Esophagus muscularis mucosa (tissue), 4 donors: ENCODE measurements around the gene STX1A. TPM values are rescaled to one million over a fixed set of nuclear protein-coding genes. Genes with fewer than 3 reads are reported as not detected.
"Not testable (repeated sequence)": the region's sequence is repeated elsewhere in the genome, so short reads cannot be mapped to it uniquely, and the experiment has no call there.

Experiments used
- DNase-seq: peaks from one replicate; pipeline ENCODE4 v3.0.0-alpha.2; 2017; ENCODE audit errors: extremely low spot score
- H3K27ac ChIP-seq, 4 donors: fragments of 200-600 bp; sonication (generic); replicated peaks in 1 of 4; 1 replicate in 3 of 4; 2 replicates in 1 of 4; pipeline ENCODE4 v1.5.1; 2016 to 2019; ENCODE audit warnings: mild to moderate bottlenecking in 1 of 4
- H3K27me3 ChIP-seq, 4 donors: fragments of 200-600 bp; sonication (generic); one replicate each; pipeline versions ENCODE4 v1.5.1 to v1.6.0; 2016 to 2019
- H3K36me3 ChIP-seq, 4 donors: fragments of 200-600 bp; sonication (generic); one replicate each; pipeline ENCODE4 v1.5.1; 2016 to 2019
- H3K4me1 ChIP-seq, 4 donors: fragments of 200-600 bp; sonication (generic); one replicate each; pipeline ENCODE4 v1.5.1; 2016 to 2019
- H3K4me3 ChIP-seq, 4 donors: fragments of 200-600 bp; sonication (generic); 1 replicate in 2 of 4; 2 replicates in 2 of 4; pipeline ENCODE4 v1.5.1; 2016 to 2019; ENCODE audit warnings: mild to moderate bottlenecking in 4 of 4, moderate library complexity in 1 of 4
- H3K9me3 ChIP-seq, 4 donors: fragments of 200-600 bp; sonication (generic); 1 replicate in 3 of 4; 2 replicates in 1 of 4; pipeline ENCODE4 v1.5.1; 2016 to 2019
- CTCF ChIP-seq, 3 experiments: fragments of 200-600 bp in 2 of 3; fragments of 450-650 bp in 1 of 3; sonication (generic) in 2 of 3; IDR thresholded peaks; one replicate each; pipeline ENCODE4 v1.5.1; 2017 to 2019; ENCODE audit warnings: antibody characterized with exemption in 3 of 3, mild to moderate bottlenecking in 2 of 3, moderate library complexity in 1 of 3
- EP300 ChIP-seq: sonication (generic); formaldehyde crosslinking; IDR thresholded peaks from one replicate; pipeline ENCODE4 v1.6.1; 2017; ENCODE audit warnings: antibody characterized with exemption
- POLR2A ChIP-seq: fragments of 450-650 bp; IDR thresholded peaks from one replicate; pipeline ENCODE4 v1.6.1; 2017; ENCODE audit warnings: antibody characterized with exemption, moderate library complexity, mild to moderate bottlenecking, low read depth
- POLR2AphosphoS5 ChIP-seq, 2 donors: sonication (generic); formaldehyde crosslinking; IDR thresholded peaks; one replicate each; pipeline ENCODE4 v1.6.1; 2017; ENCODE audit warnings: antibody characterized with exemption in 2 of 2
- WGBS: methylation state at CpG from one replicate; pipeline ENCODE4 v1.1.5; 2018; 5-methylcytosine and 5-hydroxymethylcytosine counted together
- intact Hi-C: fragments of 100-400 bp; cut with DNase I; formaldehyde crosslinking; loops from one replicate; pipeline ENCODE4 v1.15.1; 2023
- small RNA-seq, 3 donors: library from RNA; depleted of rRNA; stranded (forward); fragments of <200 nt; gene quantifications; one replicate each; pipeline ENCODE3, GENCODE V24; 2016
- total RNA-seq, 4 donors: library from RNA; depleted of rRNA; stranded (reverse); fragments of >200 nt; gene quantifications; one replicate each; pipeline versions ENCODE4 v1.1.0 to v1.2.1, GENCODE V29; 2016

The STX1A gene
- total RNA-seq, 4 donors from 2014 or later, result 7.1 to 16.0 (median 9.6) TPM

GRCh38 chr7:73659983-73660382 is 59.5 kb downstream of the STX1A start:
- TF ChIP-seq POLR2AphosphoS5 (IDR thresholded peaks at IDR 0.05) (no peak), POLR2A (no peak)
- Histone ChIP-seq H3K9me3 (peaks cover 0 to 8% (median 0%) of the 10 kb centered on the region in 4 donors), H3K4me3 (no peak overlapping the region), H3K4me1 (no peaks in the 10 kb centered on the region), H3K36me3 (no peaks in the 10 kb centered on the region), H3K27ac (no peak overlapping the region), H3K27me3 (peaks cover 0 to 11% (median 0%) of the 10 kb centered on the region in 4 donors)
- intact Hi-C loops, result loop anchor here (10.0 kb wide), 1 partner anchor 65 kb away; no protein-coding TSS in a partner anchor
- 68% methylated on average over 8 of the region's 8 CpGs for WGBS
- DNase-seq, result no peak

- H3K4me3 ChIP-seq, H3K36me3 ChIP-seq, DNase-seq, H3K27ac ChIP-seq, H3K9me3 ChIP-seq, intact Hi-C loops, H3K4me1 ChIP-seq: not testable (repeated sequence)
- peaks cover 0 to 21% (median 0%) of the 10 kb centered on the region in 4 donors for H3K27me3 ChIP-seq
- 85% methylated on average over 4 of the region's 4 CpGs for WGBS
Measured at GRCh38 chr7:73655309-73655708, 64.2 kb downstream of the STX1A start.

- Histone ChIP-seq H3K4me3 (no peak overlapping the region), H3K4me1 (peaks cover 5 to 8% (median 7%) of the 10 kb centered on the region in 4 donors), H3K36me3 (no peaks in the 10 kb centered on the region), H3K9me3 (no peaks in the 10 kb centered on the region), H3K27me3 (peaks cover 4 to 43% (median 7%) of the 10 kb centered on the region in 4 donors), H3K27ac (no peak overlapping the region)
- DNase-seq, result no peak
- WGBS, result 78% methylated on average over 11 of the region's 11 CpGs
- TF ChIP-seq POLR2AphosphoS5 (IDR thresholded peaks at IDR 0.05) (no peak), POLR2A (no peak), EP300 (no peak), CTCF (IDR thresholded peaks at IDR 0.05) (no peak)
- intact Hi-C loops, result no loop called here
Measured at GRCh38 chr7:73652541-73652949, 66.9 kb downstream of the STX1A start.

- Histone ChIP-seq H3K4me1 (peaks cover 5 to 12% (median 11%) of the 10 kb centered on the region in 4 donors), H3K9me3 (no peaks in the 10 kb centered on the region), H3K36me3 (no peaks in the 10 kb centered on the region), H3K27me3 (peaks cover 4 to 63% (median 16%) of the 10 kb centered on the region in 4 donors), H3K4me3 (no peak overlapping the region), H3K27ac (no peak overlapping the region)
- 54% methylated on average over 3 of the region's 5 CpGs for WGBS
- intact Hi-C loops, result no loop called here
- DNase-seq, result no peak
- TF ChIP-seq CTCF (IDR thresholded peaks at IDR 0.05), result no peak
Measured at GRCh38 chr7:73650524-73650923, 68.9 kb downstream of the STX1A start.

- peaks cover 4 to 73% (median 17%) of the 10 kb centered on the region in 4 donors for H3K27me3 ChIP-seq
- no peaks in the 10 kb centered on the region for H3K36me3 ChIP-seq
- DNase-seq, result no peak
- H3K9me3 ChIP-seq, result no peaks in the 10 kb centered on the region
- TF ChIP-seq POLR2A, result no peak
- H3K27ac ChIP-seq, result no peak overlapping the region
- peaks cover 5 to 12% (median 11%) of the 10 kb centered on the region in 4 donors for H3K4me1 ChIP-seq
- intact Hi-C loops, result no loop called here
- no peak overlapping the region for H3K4me3 ChIP-seq
- 57% methylated on average over 9 of the region's 9 CpGs for WGBS
Measured at GRCh38 chr7:73649576-73649975, 69.9 kb downstream of the STX1A start.

Small RNA genes within 50 kb of the gene (small RNA-seq; reads per million reads assigned to genes)
- 0 reads per million in 3 donors for gene MIR4284
- 0 reads per million in 3 donors for gene RN7SL265P

Other genes starting within 250 kb of the STX1A start
- 10 to 100 TPM; 55.3 to 72.2 (median 66.2) TPM for gene BAZ1B, start 197.4 kb downstream of the STX1A start, total RNA-seq
- gene BCL7B, start 162.0 kb downstream of the STX1A start, total RNA-seq, result 100 to 1,000 TPM; 107 to 131 (median 109) TPM
- 10 to 100 TPM; 19.1 to 52.5 (median 38.2) TPM for gene TBL2, start 141.1 kb downstream of the STX1A start, total RNA-seq
- 10 to 100 TPM in 2 of 4 donors, 1 to 10 TPM in 2; 6.5 to 19.5 (median 10.3) TPM for gene MLXIPL, start 95.1 kb downstream of the STX1A start, total RNA-seq
- 1 to 10 TPM; 2.5 to 7.1 (median 4.0) TPM for gene VPS37D, start 51.8 kb downstream of the STX1A start, total RNA-seq
- gene DNAJC30, start 36.2 kb downstream of the STX1A start, total RNA-seq, result 1 to 10 TPM; 4.5 to 7.5 (median 5.5) TPM
- 10 to 100 TPM; 43.2 to 51.5 (median 48.6) TPM for gene BUD23, start 36.1 kb downstream of the STX1A start, total RNA-seq
- gene ABHD11, start 19.1 kb upstream of the STX1A start, total RNA-seq, result 1 to 10 TPM; 6.1 to 7.9 (median 7.2) TPM
- under 1 TPM in 1 of 4 donors, not detected in 3; 0.80 TPM for gene CLDN3, start 50.6 kb upstream of the STX1A start, total RNA-seq
- gene CLDN4, start 111.3 kb upstream of the STX1A start, total RNA-seq, result 1 to 10 TPM in 2 of 4 donors, under 1 TPM in 2; 0.42 to 3.1 (median 1.7) TPM
- 1 to 10 TPM in 3 of 4 donors, under 1 TPM in 1; 0.83 to 4.0 (median 2.8) TPM for gene METTL27, start 122.8 kb upstream of the STX1A start, total RNA-seq
- gene TMEM270, start 141.5 kb upstream of the STX1A start, total RNA-seq, result not detected